CD4-positive, alpha-beta T cell treated with Interleukin-4 for 1 hour (primary cell): ENCODE data around the gene MYH11.

ENCODE experiments used
- DNase-seq, 2 donors: peaks; one replicate each; pipeline ENCODE4 v3.0.0-alpha.2; 2020 to 2022

The MYH11 gene

DNA sequence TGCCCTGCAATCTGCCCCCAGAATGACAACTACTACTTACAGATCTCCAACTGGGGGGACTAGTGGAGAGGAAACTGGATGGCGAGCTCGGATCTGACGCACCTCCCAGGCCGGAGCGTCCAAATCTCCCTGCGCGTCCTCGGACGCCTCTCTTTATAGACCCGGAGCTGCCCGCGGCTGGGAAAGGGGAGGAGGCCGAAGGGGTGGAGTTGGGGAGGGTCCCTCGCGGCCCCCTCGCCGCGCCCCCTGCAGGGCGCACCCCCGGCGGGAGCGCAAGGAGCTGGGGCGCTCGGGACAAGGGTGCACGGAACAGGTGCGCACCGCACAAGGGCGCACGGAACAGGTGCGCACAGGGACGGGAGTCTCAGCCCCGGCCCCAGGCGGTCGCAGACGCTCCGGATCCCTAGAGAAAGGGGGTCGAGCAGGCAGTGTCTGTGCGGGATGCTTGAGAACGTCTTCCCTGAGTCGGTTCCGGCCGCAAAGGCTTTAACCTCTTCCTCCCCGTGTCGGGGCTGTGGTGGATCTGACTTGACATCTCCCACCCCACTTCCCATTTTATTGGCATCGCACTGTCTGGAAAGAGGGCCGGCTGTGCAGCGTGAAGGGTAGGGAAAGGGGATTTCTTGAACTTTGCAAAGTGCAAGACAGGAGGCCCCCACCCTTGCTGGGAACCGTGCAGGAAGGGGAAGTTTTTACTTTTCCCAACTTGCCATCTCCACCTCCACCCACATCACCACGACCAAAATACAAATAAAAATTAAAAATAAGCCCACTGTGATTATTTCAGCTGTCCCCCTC is at the start of gene MYH11:
TSS of gene MYH11 (minus strand) at position 128 of the 798 bp plus-strand sequence. CDS start 18,776 bp downstream, outside the sequence.
- no peak for DNase-seq

DNA sequence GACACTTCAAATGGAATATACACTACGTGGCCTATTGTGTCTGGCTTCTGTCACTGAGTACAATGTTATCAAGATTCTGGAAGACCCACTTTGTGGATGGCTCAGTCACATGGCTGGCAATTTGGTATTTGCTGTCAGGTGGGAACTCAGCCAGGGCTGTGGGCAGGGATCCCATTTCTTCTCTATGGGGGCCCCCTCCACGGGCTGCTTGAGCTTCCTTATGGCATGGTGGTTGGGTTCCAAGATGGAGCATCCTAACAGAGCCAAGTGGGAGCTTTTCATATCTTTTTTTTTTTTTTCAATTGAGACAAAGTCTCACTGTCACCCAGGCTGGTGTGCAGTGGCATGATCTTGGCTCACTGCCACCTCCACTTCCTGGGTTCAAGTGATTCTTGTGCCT is 49.6 kb upstream of the MYH11 start:
- DNase-seq, result no peak

DNA sequence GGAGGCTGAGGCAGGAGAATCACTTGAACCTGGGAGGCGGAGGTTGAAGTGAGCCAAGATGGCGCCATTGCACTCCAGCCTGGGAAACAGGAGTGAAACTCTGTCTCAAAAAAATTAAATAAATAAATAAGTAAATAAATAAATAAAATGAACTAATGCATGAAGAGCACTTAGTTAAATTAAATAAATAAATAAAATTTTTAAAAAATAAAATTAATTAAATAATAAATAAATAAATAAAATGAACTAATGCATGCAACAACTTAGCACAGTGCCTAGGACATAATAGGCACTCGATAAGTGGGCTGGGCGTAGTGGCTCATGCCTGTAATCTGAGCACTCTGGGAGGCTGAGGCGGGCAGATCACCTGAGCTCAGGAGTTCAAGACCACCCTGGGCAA is 47.1 kb upstream of the MYH11 start:
- DNase-seq, result no peak

GRCh38 chr16:15900901-15901500 is 44.2 kb upstream of the MYH11 start:
- DNase-seq, result no peak

DNA sequence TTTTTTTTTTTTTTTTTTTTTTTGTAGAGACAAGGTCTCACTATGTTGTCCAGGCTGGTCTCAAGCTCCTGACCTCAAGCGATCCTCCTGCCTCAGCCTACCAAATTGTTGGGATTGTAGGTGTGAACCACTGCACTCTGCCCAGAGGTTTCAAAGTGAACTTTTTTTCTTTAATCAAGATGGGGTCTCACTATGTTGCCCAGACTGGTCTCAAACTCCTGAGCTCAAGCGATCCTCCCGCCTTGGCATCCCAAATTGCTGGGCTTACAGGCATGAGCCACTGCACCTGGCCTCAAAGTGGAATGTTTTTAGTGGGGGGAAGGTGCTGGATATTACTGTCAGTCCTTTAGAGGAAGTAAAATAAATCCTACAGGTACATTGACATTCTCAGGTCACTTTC is 43.5 kb upstream of the MYH11 start:
- no peak for DNase-seq

DNA sequence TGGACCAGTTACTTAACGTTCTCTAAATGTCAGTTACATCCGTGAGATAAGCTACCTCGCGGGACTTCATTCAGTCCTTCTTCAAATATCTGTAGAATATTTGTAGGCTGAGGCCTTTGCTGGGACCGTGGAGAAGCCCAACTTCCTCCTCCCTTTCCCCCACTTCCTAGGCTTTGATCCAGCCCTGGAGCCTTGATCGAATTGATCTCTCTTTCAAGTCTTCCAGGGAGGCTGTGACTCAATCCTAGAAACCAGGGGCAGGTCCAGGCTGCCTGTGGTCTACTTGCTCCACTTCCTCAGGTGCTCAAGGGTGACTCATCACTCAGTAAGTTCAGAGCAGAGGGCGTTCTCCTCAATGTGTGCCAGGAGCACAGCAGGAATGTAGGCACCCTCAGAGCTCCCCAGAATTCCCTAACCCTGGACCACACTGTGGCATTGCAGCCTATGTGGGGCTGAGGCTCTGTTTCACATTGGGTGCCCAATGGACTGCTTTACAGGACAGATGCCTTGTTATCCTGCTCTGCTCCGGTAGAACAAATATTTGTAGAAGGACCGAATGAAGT is 42.8 kb upstream of the MYH11 start:
- no peak for DNase-seq

DNA sequence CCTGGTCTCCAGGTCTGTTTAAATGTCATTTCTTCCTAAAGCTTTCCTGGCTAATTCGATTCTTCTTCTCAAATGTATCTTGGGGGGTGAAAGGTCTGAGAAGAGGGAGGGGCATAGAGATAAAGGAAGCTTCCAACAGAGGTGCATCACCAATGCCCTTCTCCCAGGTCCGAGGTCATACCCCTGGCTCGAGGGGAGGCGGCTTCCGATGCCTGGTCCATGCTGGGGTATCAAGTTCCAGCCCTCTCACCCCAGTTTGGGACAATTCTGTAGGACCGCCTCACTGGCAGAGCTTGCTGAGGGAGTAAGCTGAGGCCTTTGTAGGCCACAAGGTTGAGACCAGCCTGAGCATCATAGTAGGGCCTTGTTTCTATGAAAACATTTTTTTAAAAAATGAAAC is 41.8 kb upstream of the MYH11 start:
- DNase-seq, result no peak

- no peak for DNase-seq
Measured at GRCh38 chr16:15897834-15898254, 41.0 kb upstream of the MYH11 start.

- DNase-seq, result no peak
Measured at GRCh38 chr16:15897121-15897780, 40.4 kb upstream of the MYH11 start.

DNA sequence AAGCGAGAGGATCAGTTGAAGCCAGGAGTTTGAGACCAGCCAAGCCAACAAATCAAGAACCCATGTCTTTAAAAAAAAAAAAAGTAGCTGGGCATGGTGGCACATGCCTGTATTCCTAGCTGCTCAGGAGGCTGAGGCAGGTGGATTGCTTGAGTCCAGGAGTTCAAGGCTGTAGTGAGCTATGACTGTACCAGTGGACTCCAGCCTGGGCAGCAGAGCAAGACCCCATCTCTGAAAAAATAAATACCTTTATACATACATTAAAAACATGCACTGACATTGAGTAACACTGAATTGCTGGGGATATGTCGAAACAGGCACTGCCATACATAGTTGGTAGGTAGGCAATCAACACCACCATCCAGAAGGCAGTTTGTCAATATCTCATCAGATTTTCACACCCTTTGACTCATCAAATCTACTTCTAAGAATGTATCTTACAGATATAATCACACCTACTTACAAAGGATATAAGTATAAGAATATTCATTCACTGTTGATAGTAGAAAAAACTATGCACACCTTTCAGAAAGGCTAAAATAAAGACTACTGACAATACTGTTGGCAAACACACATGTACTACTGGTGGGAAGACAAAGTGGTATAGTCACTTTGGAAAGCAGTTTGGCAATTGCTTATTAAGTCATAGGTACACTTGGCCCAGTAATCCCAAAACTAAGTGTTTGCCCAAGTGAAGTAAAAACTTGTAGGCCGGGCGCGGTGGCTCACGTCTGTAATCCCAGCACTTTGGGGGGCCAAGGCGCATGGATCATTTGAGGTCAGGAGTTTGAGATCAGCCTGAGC is 37.9 kb upstream of the MYH11 start:
- no peak for DNase-seq

GRCh38 chr16:15891508-15891907 is 34.7 kb upstream of the MYH11 start:
- DNase-seq, result no peak

GRCh38 chr16:15888072-15888976 is 31.5 kb upstream of the MYH11 start, which contains the start of gene CEP20:
CEP20 (minus strand) TSS chr16:15888603; CDS start chr16:15888585, 18 bp downstream.
- peak; percentile 100 for DNase-seq

DNA sequence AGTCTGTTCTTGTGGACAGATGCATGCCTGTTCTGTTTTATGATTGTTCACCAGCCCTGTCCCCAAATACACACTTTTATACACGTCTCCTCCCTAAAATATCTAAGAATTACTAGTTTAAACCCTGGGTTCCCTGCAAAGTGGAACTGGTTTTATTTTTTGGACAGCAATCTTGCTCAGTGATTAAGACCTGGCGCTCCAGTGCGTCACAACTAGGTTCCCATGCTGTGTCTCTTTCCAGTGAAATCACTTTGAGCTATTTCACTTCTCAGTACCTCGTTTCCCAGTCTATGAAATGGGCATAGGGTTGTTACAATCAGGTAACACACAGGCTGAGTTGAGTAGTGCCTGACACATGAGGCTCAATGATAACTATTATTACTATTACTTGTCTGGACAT is 30.5 kb upstream of the MYH11 start:
- DNase-seq, result no peak

GRCh38 chr16:15886078-15886477 is 29.2 kb upstream of the MYH11 start:
- no peak for DNase-seq

GRCh38 chr16:15885560-15886001 is 28.8 kb upstream of the MYH11 start:
- DNase-seq, result no peak

GRCh38 chr16:15882563-15882962 is 25.7 kb upstream of the MYH11 start:
- no peak for DNase-seq

DNA sequence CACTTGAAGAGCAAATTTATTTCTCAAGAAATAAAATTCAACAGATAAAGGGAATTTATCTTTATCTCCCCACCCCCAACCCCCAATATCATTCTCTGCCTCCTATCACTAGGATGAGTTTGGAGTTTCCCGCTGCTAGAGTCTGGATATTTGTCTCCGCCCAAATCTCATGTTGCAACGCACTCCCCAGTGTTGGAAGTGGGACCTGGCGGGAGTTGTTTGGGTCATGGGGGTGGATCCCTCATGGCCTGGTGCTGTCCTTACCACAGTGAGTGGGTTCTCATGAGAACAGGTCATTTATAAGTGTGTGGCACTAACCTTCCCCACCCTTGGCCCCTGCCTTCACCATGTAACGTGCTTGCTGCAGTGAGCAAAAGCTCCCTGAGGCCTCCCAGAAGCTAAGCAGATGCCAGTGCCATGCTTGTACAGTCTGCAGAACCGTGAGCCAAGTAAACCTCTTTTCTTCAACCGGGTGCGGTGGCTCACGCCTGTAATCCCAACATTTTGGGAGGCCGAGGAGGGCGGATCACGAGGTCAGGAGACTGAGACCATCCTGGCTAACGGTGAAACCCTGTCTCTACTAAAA is 25.1 kb upstream of the MYH11 start:
- DNase-seq, result no peak

- DNase-seq, result no peak
Measured at GRCh38 chr16:15880434-15881308, 23.8 kb upstream of the MYH11 start.

DNA sequence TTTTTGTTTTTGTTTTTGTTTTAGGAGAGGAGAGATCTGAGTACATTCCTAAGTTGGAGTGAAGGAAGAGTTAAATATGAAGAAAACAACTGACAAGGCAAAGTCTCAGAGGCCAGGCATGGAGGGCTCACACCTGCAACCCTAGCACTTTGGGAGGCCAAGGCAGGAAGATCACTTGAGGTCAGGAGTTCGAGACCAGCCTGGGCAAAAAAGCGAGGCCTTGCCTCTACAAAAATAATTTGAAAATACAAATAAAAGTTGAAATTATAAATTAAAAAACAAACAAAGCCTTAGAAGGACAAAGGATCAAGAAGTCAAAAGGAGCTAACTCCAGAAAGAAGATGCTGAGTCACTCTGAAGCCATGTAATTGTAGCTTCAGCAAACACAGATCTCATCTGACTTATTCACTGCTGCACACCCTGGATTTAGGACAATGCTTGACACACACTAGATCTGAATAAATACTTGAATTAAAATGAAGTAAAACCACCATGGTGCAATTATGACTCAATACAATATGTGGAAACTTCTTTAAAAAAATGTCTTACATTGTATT is 22.5 kb upstream of the MYH11 start:
- DNase-seq, result no peak

DNA sequence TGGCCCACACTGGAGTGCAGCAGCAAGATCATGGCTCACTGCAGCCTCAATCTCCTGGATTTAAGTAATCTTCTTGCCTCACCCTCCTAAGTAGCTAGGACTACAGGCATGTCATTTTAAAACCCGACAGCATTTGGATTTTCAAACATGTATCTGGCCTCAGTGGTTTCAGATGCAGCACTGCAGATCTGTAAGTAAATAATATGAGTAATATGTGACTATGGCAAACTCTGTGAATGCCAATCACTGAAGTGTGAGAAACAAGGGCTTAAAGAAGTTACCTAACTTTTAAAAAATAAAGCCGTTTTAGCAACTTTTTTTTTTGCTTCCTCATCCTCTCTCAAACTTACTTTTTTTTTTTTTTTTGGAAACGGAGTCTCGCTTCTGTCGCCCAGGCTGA is 19.7 kb upstream of the MYH11 start:
- no peak for DNase-seq
